HCT116 (cell line): ENCODE results near the gene HPCAL1.

Source experiments
- CEBPB ChIP-seq: IDR thresholded peaks from 2 replicates; pipeline ENCODE4 v1.6.1; 2012; ENCODE audit warnings: low read depth
- CTCF ChIP-seq, 3 experiments: fragments of 200-600 bp in 1 of 3; sonication (generic) in 1 of 3; IDR thresholded peaks in 2 of 3; conservative IDR thresholded peaks in 1 of 3; 2 replicates each; pipeline ENCODE4 v1.5.1; 2012 to 2017; ENCODE audit warnings: low read depth in 2 of 3, low read length in 2 of 3, antibody characterized with exemption in 1 of 3, borderline replicate concordance in 1 of 3, control low read depth in 1 of 3, mild to moderate bottlenecking in 1 of 3, mixed read lengths in 1 of 3, mixed run types in 1 of 3, moderate library complexity in 1 of 3; ENCODE audit not compliant: insufficient read depth in 1 of 3
- EZH2 ChIP-seq: fragments of 200-600 bp; sonication (generic); IDR thresholded peaks from 2 replicates; pipeline ENCODE4 v1.6.1; 2017; ENCODE audit warnings: antibody characterized with exemption, mixed run types
- JUND ChIP-seq: IDR thresholded peaks from 2 replicates; pipeline ENCODE4 v1.6.1; 2012
- MAX ChIP-seq: IDR thresholded peaks from 2 replicates; pipeline ENCODE4 v1.6.1; 2012
- POLR2A ChIP-seq: IDR thresholded peaks from 2 replicates; pipeline ENCODE4 v1.7.0; 2011; ENCODE audit warnings: borderline replicate concordance; ENCODE audit not compliant: insufficient read depth, insufficient read length; ENCODE audit errors: extremely low read depth
- POLR2AphosphoS5 ChIP-seq: IDR thresholded peaks from 2 replicates; pipeline ENCODE4 v1.6.1; 2011; ENCODE audit warnings: mild to moderate bottlenecking, low read depth, low read length, moderate library complexity
- RAD21 ChIP-seq: IDR thresholded peaks from 2 replicates; pipeline ENCODE4 v1.6.1; 2012; ENCODE audit warnings: low read depth, mild to moderate bottlenecking
- SP1 ChIP-seq: IDR thresholded peaks from 2 replicates; pipeline ENCODE4 v1.6.1; 2012; ENCODE audit warnings: low read depth
- ZNF274 ChIP-seq: fragments of 200-500 bp; sonication (Bioruptor generic); IDR thresholded peaks from 2 replicates; pipeline ENCODE4 v1.6.1; 2014; ENCODE audit warnings: mild to moderate bottlenecking, low read depth, low read length, inconsistent platforms

GRCh38 chr2:10370895-10371294 is 68.2 kb downstream of the HPCAL1 start:
- TF ChIP-seq CTCF (IDR thresholded peaks at IDR 0.05 in 2 of 3, conservative IDR thresholded peaks at IDR 0.05 in 1 of 3; ENCODE audit: borderline replicate concordance in 1 of 3, insufficient read depth in 1 of 3, low read depth in 2 of 3, low read length in 2 of 3) (no peak), POLR2A (no peak), RAD21 (no peak), MAX (no peak), CEBPB (no peak), POLR2AphosphoS5 (no peak), EZH2 (no peak), SP1 (no peak), JUND (no peak), ZNF274 (no peak)
